GM23248 (cell line): ENCODE measurements around the gene RAB11FIP5.

Source experiments
- EZH2 ChIP-seq: fragments of 200-600 bp; sonication (generic); IDR thresholded peaks from 2 replicates; pipeline ENCODE4 v1.6.1; 2018; ENCODE audit warnings: antibody characterized with exemption, mild to moderate bottlenecking; ENCODE audit not compliant: insufficient read depth, poor library complexity, severe bottlenecking
- EZH2phosphoT487 ChIP-seq: fragments of 200-600 bp; sonication (generic); IDR thresholded peaks from 2 replicates; pipeline ENCODE4 v1.6.1; 2018; ENCODE audit warnings: antibody characterized with exemption, moderate library complexity, mild to moderate bottlenecking, low read depth; ENCODE audit not compliant: insufficient read depth

- no peak for TF ChIP-seq EZH2
- no peak for TF ChIP-seq EZH2phosphoT487
Measured at GRCh38 chr2:73084971-73085370, 27.8 kb downstream of the RAB11FIP5 start.
